Measurements from ENCODE around the gene LAMA3. TPM values are rescaled to one million over a fixed set of nuclear protein-coding genes. Genes with fewer than 3 reads are reported as not detected.

Gene LAMA3
- total RNA-seq, 6 experiments from 2014 or later: 1.3 to 5.0 (median 3.0) TPM

- Histone ChIP-seq H3K4me3 (no peak overlapping the region), H3K27me3 (no peaks in the 10 kb centered on the region), H3K36me3 (no peaks in the 10 kb centered on the region), H3K4me1 (no peaks in the 10 kb centered on the region), H3K9me3 (no peaks in the 10 kb centered on the region), H3K27ac (no peak overlapping the region)
- no peak for ATAC-seq
- WGBS (ENCODE audit: insufficient coverage, low coverage, low lambda C conversion rate, missing lambda C conversion rate): 87% methylated on average over 3 of the region's 3 CpGs
- TF ChIP-seq CTCF (IDR thresholded peaks at IDR 0.05): no peak
- TF ChIP-seq POLR2A (IDR thresholded peaks at IDR 0.05): no peak
- no peak for DNase-seq
- intact Hi-C loops (cut with DNase I): no loop called here
Observed at GRCh38 chr18:23941791-23942190, 252.5 kb downstream of the LAMA3 start.

GRCh38 chr18:23943104-23943503 is 253.9 kb downstream of the LAMA3 start:
- WGBS (ENCODE audit: insufficient coverage, low coverage, low lambda C conversion rate, missing lambda C conversion rate): 71% methylated on average over 6 of the region's 6 CpGs
- H3K4me1 ChIP-seq: no peaks in the 10 kb centered on the region
- no peaks in the 10 kb centered on the region for H3K27me3 ChIP-seq
- intact Hi-C loops (cut with DNase I): no loop called here
- no peak for ATAC-seq
- no peak for DNase-seq
- no peak overlapping the region for H3K27ac ChIP-seq
- H3K4me3 ChIP-seq: no peak overlapping the region
- TF ChIP-seq CTCF (IDR thresholded peaks at IDR 0.05) (no peak), POLR2A (IDR thresholded peaks at IDR 0.05) (no peak)
- H3K36me3 ChIP-seq: no peaks in the 10 kb centered on the region
- no peaks in the 10 kb centered on the region for H3K9me3 ChIP-seq

- WGBS (ENCODE audit: insufficient coverage, low coverage, low lambda C conversion rate, missing lambda C conversion rate): 94% methylated on average over 3 of the region's 7 CpGs
- H3K4me3 ChIP-seq: no peak overlapping the region
- intact Hi-C loops (cut with DNase I): no loop called here
- H3K36me3 ChIP-seq: no peaks in the 10 kb centered on the region
- no peaks in the 10 kb centered on the region for H3K4me1 ChIP-seq
- H3K9me3 ChIP-seq: no peaks in the 10 kb centered on the region
- no peaks in the 10 kb centered on the region for H3K27me3 ChIP-seq
- no peak for TF ChIP-seq CTCF (IDR thresholded peaks at IDR 0.05)
- no peak for TF ChIP-seq POLR2A (IDR thresholded peaks at IDR 0.05)
- H3K27ac ChIP-seq: no peak overlapping the region
- peak in 1 of 4 donors; percentile 20 for ATAC-seq
- DNase-seq: no peak
Observed at GRCh38 chr18:23943903-23944624, 254.8 kb downstream of the LAMA3 start.

- Histone ChIP-seq H3K4me3 (no peak overlapping the region), H3K27ac (no peak overlapping the region), H3K9me3 (no peaks in the 10 kb centered on the region), H3K4me1 (no peaks in the 10 kb centered on the region), H3K36me3 (no peaks in the 10 kb centered on the region), H3K27me3 (no peaks in the 10 kb centered on the region)
- no peak for ATAC-seq
- intact Hi-C loops (cut with DNase I): no loop called here
- no peak for TF ChIP-seq POLR2A (IDR thresholded peaks at IDR 0.05)
- no peak for TF ChIP-seq CTCF (IDR thresholded peaks at IDR 0.05)
- no peak for DNase-seq
- WGBS (ENCODE audit: insufficient coverage, low coverage, low lambda C conversion rate, missing lambda C conversion rate): 73% methylated on average over 4 of the region's 7 CpGs
Observed at GRCh38 chr18:23945416-23946079, 256.3 kb downstream of the LAMA3 start.

Data from right lobe of liver (tissue), 6 donors.